ENCODE results near the gene SRGAP1.

Gene SRGAP1

DNA sequence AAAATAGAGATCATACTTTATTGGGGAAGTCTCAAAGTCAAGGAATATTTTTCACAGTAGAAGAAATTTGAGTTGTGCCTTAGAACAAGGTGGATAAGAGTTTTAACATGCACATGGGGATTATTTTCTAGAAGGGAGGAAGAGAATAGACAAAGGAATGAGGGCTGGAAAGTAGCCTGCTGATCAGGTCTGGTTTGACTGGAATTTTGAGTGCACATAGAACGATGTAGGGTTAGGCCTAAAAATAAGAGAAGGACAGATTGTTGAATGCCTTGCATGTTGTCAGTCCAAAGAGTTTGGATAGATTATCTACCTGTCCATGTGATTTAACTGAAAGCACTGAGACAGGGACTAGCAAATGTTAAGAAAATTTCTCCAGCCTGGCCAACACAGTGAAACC, 87.2 kb downstream of the SRGAP1 start:
- no peak for DNase-seq (ENCODE audit: insufficient read length, low spot score)
- no peak for FAIRE-seq
- TF ChIP-seq, protein P1, sequence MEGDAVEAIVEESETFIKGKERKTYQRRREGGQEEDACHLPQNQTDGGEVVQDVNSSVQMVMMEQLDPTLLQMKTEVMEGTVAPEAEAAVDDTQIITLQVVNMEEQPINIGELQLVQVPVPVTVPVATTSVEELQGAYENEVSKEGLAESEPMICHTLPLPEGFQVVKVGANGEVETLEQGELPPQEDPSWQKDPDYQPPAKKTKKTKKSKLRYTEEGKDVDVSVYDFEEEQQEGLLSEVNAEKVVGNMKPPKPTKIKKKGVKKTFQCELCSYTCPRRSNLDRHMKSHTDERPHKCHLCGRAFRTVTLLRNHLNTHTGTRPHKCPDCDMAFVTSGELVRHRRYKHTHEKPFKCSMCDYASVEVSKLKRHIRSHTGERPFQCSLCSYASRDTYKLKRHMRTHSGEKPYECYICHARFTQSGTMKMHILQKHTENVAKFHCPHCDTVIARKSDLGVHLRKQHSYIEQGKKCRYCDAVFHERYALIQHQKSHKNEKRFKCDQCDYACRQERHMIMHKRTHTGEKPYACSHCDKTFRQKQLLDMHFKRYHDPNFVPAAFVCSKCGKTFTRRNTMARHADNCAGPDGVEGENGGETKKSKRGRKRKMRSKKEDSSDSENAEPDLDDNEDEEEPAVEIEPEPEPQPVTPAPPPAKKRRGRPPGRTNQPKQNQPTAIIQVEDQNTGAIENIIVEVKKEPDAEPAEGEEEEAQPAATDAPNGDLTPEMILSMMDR (IDR thresholded peaks at IDR 0.05; ENCODE audit: insufficient read depth, missing control alignments) = no peak

DNA sequence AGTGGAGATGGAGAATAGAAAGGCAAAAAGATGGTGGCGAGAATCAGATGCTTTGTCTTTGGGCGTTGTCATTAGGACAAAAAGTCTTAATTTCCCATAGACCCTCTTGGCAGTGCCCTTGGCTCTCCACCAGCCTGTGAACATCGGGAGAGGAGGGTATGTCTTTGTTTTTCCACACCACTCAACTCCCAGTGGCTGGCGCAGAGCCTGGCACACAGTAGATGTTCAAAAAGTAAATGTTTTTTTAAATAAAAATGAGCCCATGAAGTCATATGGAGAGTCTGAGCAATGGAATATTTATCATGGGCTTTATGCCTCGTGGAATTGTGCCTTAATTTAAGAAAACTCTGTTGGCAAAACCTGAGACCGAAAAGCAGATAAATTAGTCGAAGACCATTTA, 90.4 kb downstream of the SRGAP1 start:
- TF ChIP-seq, protein P1 (IDR thresholded peaks at IDR 0.05; ENCODE audit: insufficient read depth, missing control alignments) = no peak
- FAIRE-seq (no peak), DNase-seq (ENCODE audit: insufficient read length, low spot score) (no peak)

DNA sequence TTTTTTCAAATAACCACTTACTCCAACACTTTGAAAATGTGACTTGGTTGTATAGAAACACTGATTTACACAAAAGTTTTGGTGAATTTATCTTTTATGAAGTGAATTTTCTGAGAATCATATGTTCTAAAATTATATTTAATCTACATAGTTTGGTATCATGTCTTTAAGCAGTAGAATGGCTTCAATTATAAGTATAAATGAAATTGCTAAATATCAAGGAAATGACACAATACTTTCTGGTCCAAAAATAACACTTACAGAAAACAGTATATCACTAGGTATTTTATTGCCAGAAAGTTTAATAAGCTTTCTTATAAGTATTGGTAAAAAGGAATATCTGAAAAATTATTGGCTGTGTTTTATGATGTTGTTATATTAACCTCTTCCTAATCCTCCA, 90.9 kb downstream of the SRGAP1 start:
- no peak for FAIRE-seq
- TF ChIP-seq, protein P1 (IDR thresholded peaks at IDR 0.05; ENCODE audit: insufficient read depth, missing control alignments) = no peak
- DNase-seq (ENCODE audit: insufficient read length, low spot score) = no peak

DNA sequence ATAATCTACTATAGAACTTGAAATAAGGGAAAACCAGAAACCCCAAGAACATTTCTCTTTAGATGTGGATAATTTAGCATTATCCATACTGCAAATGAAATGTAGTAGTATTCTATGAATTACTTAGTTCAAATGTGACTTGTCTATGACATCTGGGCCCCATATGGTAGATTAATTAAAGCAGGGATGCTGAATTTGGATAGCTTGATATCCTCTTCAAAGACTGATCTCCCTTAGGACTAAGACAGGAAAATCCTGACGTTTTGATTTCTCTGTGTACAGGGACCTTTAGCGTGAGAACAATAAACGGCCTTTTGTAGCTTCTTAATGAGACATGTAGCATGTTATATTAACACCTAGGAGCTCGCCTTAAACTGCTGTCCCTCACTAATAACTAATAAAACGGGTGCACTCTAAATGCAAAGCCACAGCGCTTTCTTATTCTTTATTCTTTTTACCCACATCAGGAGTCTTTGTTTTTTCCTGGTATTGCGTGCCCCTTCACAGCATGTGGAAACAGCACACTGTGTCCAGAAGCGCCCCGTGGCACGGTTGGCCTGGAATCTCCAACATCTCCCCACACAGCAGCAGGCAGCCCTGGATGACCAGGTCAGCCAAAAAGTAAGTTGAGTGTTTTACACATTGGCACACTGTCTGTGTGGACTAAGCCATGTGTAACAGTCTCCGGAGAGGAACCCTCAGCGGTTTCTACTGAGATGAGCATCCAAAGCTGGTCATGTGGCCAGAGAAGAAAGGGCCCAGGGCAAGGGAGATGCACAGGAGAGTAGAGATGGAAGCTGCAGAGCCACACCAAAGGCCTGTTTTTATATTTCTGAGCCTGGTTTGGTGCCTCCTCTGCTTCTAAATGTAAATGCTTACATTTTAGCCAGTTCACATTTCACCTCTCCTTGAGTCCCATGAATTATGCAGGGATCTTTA, 93.1 kb downstream of the SRGAP1 start:
- TF ChIP-seq, protein P1 (IDR thresholded peaks at IDR 0.05; ENCODE audit: insufficient read depth, missing control alignments) = no peak
- FAIRE-seq = no peak
- DNase-seq (ENCODE audit: insufficient read length, low spot score) = no peak

DNA sequence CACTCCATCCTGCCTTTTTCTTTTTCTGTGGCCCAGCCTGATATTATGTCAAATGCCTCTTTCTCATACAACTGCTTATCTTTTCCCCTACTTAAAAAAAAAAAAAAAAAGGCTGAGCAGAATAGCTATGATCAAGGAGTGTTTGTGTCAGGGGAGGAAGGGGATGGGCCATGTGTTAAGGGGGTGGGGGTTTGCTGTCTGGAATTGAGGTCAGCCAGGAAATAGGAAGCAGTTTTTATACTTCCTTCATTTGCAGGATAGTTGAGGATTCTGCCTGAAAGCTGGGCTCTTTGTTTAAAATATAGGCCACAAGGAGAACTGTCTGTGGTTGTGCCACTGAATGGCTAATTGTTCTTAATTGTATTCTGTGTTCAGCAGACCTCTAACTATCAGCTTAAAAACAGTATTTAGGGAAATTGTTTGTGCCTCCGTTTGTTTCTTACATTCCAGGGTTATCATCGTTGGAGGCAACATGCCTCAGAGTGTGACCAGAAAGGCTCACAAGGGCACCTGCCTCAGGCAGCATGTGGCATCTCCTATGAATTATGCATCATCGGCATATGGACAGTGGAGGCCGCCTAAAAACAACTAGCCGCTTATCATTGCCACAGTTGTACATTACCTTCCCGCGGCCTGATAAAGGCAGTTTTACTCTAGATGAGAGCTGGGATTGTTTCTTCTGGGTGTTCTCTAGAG, 96.0 kb downstream of the SRGAP1 start:
- FAIRE-seq = no peak
- TF ChIP-seq, protein P1 (IDR thresholded peaks at IDR 0.05; ENCODE audit: insufficient read depth, missing control alignments) = no peak
- DNase-seq (ENCODE audit: insufficient read length, low spot score) = no peak

DNA sequence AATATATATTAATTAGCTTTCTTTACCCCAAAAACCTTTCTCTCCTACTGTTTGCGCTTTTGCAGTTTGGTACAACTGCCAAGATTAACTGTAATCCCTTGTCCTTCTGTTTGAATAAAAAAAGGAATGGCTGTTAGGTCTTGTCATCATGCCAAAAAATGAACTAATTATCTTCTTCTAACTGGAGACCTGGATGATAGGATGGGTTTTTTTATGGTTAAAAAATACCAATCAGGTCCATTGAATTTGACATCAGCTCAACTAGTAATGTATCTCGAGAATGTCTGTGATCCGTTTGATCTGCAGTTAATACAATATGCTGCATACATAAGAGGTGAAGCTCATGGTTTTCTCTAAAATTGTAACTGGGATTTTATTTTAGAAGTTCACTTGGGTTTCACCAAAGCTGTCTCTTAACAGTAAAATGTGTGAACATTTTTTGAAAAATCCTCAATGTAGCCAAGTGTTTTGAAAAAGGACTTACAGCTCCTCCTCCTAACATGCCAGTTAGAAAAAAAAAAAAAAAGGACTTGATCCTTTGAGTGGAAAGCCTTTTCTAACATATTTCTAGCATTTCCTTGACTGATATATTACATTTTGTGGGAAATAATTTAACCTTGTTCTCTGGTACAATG, 96.8 kb downstream of the SRGAP1 start:
- FAIRE-seq (no peak), DNase-seq (ENCODE audit: insufficient read length, low spot score) (no peak)
- TF ChIP-seq, protein P1 (IDR thresholded peaks at IDR 0.05; ENCODE audit: insufficient read depth, missing control alignments) = no peak

Measured in D721Med (cell line).